ENCODE results near the gene CDH11.

GRCh38 chr16:64903770-64904169 is 218.1 kb downstream of the CDH11 start:
- TF ChIP-seq POLR2A (IDR thresholded peaks at IDR 0.05) (no peak), POLR2AphosphoS5 (IDR thresholded peaks at IDR 0.05) (no peak)
- TF ChIP-seq, protein P1, sequence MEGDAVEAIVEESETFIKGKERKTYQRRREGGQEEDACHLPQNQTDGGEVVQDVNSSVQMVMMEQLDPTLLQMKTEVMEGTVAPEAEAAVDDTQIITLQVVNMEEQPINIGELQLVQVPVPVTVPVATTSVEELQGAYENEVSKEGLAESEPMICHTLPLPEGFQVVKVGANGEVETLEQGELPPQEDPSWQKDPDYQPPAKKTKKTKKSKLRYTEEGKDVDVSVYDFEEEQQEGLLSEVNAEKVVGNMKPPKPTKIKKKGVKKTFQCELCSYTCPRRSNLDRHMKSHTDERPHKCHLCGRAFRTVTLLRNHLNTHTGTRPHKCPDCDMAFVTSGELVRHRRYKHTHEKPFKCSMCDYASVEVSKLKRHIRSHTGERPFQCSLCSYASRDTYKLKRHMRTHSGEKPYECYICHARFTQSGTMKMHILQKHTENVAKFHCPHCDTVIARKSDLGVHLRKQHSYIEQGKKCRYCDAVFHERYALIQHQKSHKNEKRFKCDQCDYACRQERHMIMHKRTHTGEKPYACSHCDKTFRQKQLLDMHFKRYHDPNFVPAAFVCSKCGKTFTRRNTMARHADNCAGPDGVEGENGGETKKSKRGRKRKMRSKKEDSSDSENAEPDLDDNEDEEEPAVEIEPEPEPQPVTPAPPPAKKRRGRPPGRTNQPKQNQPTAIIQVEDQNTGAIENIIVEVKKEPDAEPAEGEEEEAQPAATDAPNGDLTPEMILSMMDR (IDR thresholded peaks at IDR 0.05) = no peak

Measured in breast epithelium (tissue), 3 donors.